Peyer's patch (tissue), 4 donors: ENCODE data around the gene EFHD1. TPM values are rescaled to one million over a fixed set of nuclear protein-coding genes. Genes with fewer than 3 reads are reported as not detected.

Experiments used
- DNase-seq, 3 donors: peaks; one replicate each; pipeline ENCODE4 v3.0.0-alpha.2; 2017 to 2019
- H3K27ac ChIP-seq, 4 donors: fragments of 200-600 bp; sonication (generic); one replicate each; pipeline ENCODE4 v1.5.1; 2016 to 2019
- H3K27me3 ChIP-seq, 2 donors: fragments of 200-600 bp; sonication (generic); one replicate each; pipeline ENCODE4 v1.5.1; 2019
- H3K36me3 ChIP-seq, 3 donors: fragments of 200-600 bp; sonication (generic); one replicate each; pipeline ENCODE4 v1.5.1; 2016 to 2019
- H3K4me1 ChIP-seq, 4 donors: fragments of 200-600 bp; sonication (generic); one replicate each; pipeline ENCODE4 v1.5.1; 2016 to 2019
- H3K4me3 ChIP-seq, 4 donors: fragments of 200-600 bp; sonication (generic); 1 replicate in 3 of 4; 2 replicates in 1 of 4; pipeline ENCODE4 v1.5.1; 2016 to 2019; ENCODE audit warnings: mild to moderate bottlenecking in 1 of 4
- H3K9me3 ChIP-seq, 4 donors: fragments of 200-600 bp; sonication (generic); one replicate each; pipeline ENCODE4 v1.5.1; 2016 to 2019; ENCODE audit warnings: mild to moderate bottlenecking in 1 of 4
- CTCF ChIP-seq, 6 experiments: fragments of 450-650 bp in 4 of 6; fragments of 200-600 bp in 2 of 6; sonication (generic) in 1 of 6; IDR thresholded peaks; one replicate each; pipeline ENCODE4 v1.5.1; 2017 to 2019; ENCODE audit warnings: antibody characterized with exemption in 6 of 6, mild to moderate bottlenecking in 3 of 6, moderate library complexity in 1 of 6
- POLR2A ChIP-seq, 2 donors: fragments of 450-650 bp; IDR thresholded peaks; one replicate each; pipeline ENCODE4 v1.5.1; 2017; ENCODE audit warnings: antibody characterized with exemption in 2 of 2, mild to moderate bottlenecking in 2 of 2, moderate library complexity in 2 of 2
- total RNA-seq, 4 donors: library from RNA; depleted of rRNA; stranded (reverse); fragments of >200 nt; gene quantifications; one replicate each; pipeline ENCODE4 v1.1.0, GENCODE V29; 2016

Gene EFHD1
- total RNA-seq, 4 donors from 2014 or later, result 1.9 to 14.9 (median 8.9) TPM

- no peaks in the 10 kb centered on the region for H3K9me3 ChIP-seq
- no peaks in the 10 kb centered on the region for H3K4me1 ChIP-seq
- H3K27me3 ChIP-seq, result no peaks in the 10 kb centered on the region
- H3K4me3 ChIP-seq, result no peak overlapping the region
- no peaks in the 10 kb centered on the region for H3K36me3 ChIP-seq
- TF ChIP-seq CTCF (IDR thresholded peaks at IDR 0.05) (no peak), POLR2A (IDR thresholded peaks at IDR 0.05) (no peak)
- DNase-seq, result no peak
- H3K27ac ChIP-seq, result no peak overlapping the region
These were observed 34.7 kb downstream of the EFHD1 start for GRCh38 chr2:232667989-232668583.

GRCh38 chr2:232668805-232669444 is 35.5 kb downstream of the EFHD1 start:
- DNase-seq, result no peak
- TF ChIP-seq CTCF (IDR thresholded peaks at IDR 0.05) (peak in 3 of 6 experiments; percentile 5 to 41 (median 36)), POLR2A (IDR thresholded peaks at IDR 0.05) (no peak)
- Histone ChIP-seq H3K36me3 (no peaks in the 10 kb centered on the region), H3K27ac (no peak overlapping the region), H3K9me3 (no peaks in the 10 kb centered on the region), H3K27me3 (no peaks in the 10 kb centered on the region), H3K4me1 (no peaks in the 10 kb centered on the region), H3K4me3 (no peak overlapping the region)

- Histone ChIP-seq H3K27ac (no peak overlapping the region), H3K4me3 (no peak overlapping the region), H3K27me3 (no peaks in the 10 kb centered on the region), H3K4me1 (no peaks in the 10 kb centered on the region), H3K9me3 (no peaks in the 10 kb centered on the region), H3K36me3 (no peaks in the 10 kb centered on the region)
- TF ChIP-seq CTCF (IDR thresholded peaks at IDR 0.05) (no peak), POLR2A (IDR thresholded peaks at IDR 0.05) (no peak)
- DNase-seq, result no peak
These were observed 39.2 kb downstream of the EFHD1 start for GRCh38 chr2:232672588-232672987.

- Histone ChIP-seq H3K27me3 (no peaks in the 10 kb centered on the region), H3K4me3 (no peak overlapping the region), H3K27ac (no peak overlapping the region), H3K9me3 (no peaks in the 10 kb centered on the region), H3K36me3 (no peaks in the 10 kb centered on the region), H3K4me1 (no peaks in the 10 kb centered on the region)
- no peak for DNase-seq
- no peak for TF ChIP-seq POLR2A (IDR thresholded peaks at IDR 0.05)
- TF ChIP-seq CTCF (IDR thresholded peaks at IDR 0.05), result no peak
These were observed 41.1 kb downstream of the EFHD1 start for GRCh38 chr2:232674491-232674890.

- H3K27ac ChIP-seq, result no peak overlapping the region
- no peak overlapping the region for H3K4me3 ChIP-seq
- no peaks in the 10 kb centered on the region for H3K9me3 ChIP-seq
- DNase-seq, result no peak
- no peaks in the 10 kb centered on the region for H3K36me3 ChIP-seq
- H3K4me1 ChIP-seq, result no peaks in the 10 kb centered on the region
- no peaks in the 10 kb centered on the region for H3K27me3 ChIP-seq
- no peak for TF ChIP-seq CTCF (IDR thresholded peaks at IDR 0.05)
- no peak for TF ChIP-seq POLR2A (IDR thresholded peaks at IDR 0.05)
These were observed 42.0 kb downstream of the EFHD1 start for GRCh38 chr2:232675381-232675780.
